Measurements from ENCODE around the gene TTLL10.

Gene TTLL10

GRCh38 chr1:1243807-1244191, 70.1 kb downstream of the TTLL10 start:
- TF ChIP-seq CTCF (IDR thresholded peaks at IDR 0.05) = no peak

GRCh38 chr1:1244192-1244811, 70.6 kb downstream of the TTLL10 start:
- no peak for TF ChIP-seq CTCF (IDR thresholded peaks at IDR 0.05)

GRCh38 chr1:1245178-1245816, 71.6 kb downstream of the TTLL10 start:
- no peak for TF ChIP-seq CTCF (IDR thresholded peaks at IDR 0.05)

GRCh38 chr1:1245817-1246576, 72.3 kb downstream of the TTLL10 start:
- no peak for TF ChIP-seq CTCF (IDR thresholded peaks at IDR 0.05)

GRCh38 chr1:1246577-1247340, 73.1 kb downstream of the TTLL10 start, which contains the start of gene C1QTNF12:
Gene C1QTNF12, minus strand, starts transcription at chr1:1246722. Its CDS starts 32 bp downstream, at chr1:1246690.
- no peak for TF ChIP-seq CTCF (IDR thresholded peaks at IDR 0.05)

- TF ChIP-seq CTCF (IDR thresholded peaks at IDR 0.05) = no peak
Observed at GRCh38 chr1:1247341-1247913, 73.7 kb downstream of the TTLL10 start.

Measured in LNCAP (cell line).